Keratinocyte (primary cell): ENCODE data around the gene SLAMF8.

Experiments used
- CTCF ChIP-seq, 3 experiments: IDR thresholded peaks in 1 of 3; conservative IDR thresholded peaks in 1 of 3; optimal IDR thresholded peaks in 1 of 3; 2 replicates in 2 of 3; 3 replicates in 1 of 3; pipeline versions ENCODE3 to v1.5.1; 2011; ENCODE audit warnings: low read length in 3 of 3, mild to moderate bottlenecking in 3 of 3, moderate library complexity in 2 of 3, control low read depth in 1 of 3, inconsistent platforms in 1 of 3; ENCODE audit not compliant: insufficient read depth in 2 of 3; ENCODE audit errors: extremely low read depth in 1 of 3
- EZH2 ChIP-seq: IDR thresholded peaks from one replicate; pipeline ENCODE4 v1.6.1; 2012; ENCODE audit warnings: inconsistent platforms, mild to moderate bottlenecking, low read length, moderate library complexity

- no peak for TF ChIP-seq CTCF (optimal IDR thresholded peaks at IDR 0.05 in 1 of 3, IDR thresholded peaks at IDR 0.05 in 1 of 3, conservative IDR thresholded peaks at IDR 0.05 in 1 of 3; ENCODE audit: extremely low read depth in 1 of 3, insufficient read depth in 2 of 3, low read length in 3 of 3)
- no peak for TF ChIP-seq EZH2
Observed at GRCh38 chr1:159864262-159864661, 37.6 kb downstream of the SLAMF8 start.
